HG03469 (cell line): ENCODE data around the gene APBA3.

Experiments
- ATAC-seq: cut with Tn5 transposase; IDR thresholded peaks from one replicate; pipeline ENCODE4 v1.9.1; 2021; ENCODE audit warnings: mild to moderate bottlenecking, moderate library complexity, moderate number of reproducible peaks; ENCODE audit not compliant: unreplicated experiment

APBA3 gene, protein sequence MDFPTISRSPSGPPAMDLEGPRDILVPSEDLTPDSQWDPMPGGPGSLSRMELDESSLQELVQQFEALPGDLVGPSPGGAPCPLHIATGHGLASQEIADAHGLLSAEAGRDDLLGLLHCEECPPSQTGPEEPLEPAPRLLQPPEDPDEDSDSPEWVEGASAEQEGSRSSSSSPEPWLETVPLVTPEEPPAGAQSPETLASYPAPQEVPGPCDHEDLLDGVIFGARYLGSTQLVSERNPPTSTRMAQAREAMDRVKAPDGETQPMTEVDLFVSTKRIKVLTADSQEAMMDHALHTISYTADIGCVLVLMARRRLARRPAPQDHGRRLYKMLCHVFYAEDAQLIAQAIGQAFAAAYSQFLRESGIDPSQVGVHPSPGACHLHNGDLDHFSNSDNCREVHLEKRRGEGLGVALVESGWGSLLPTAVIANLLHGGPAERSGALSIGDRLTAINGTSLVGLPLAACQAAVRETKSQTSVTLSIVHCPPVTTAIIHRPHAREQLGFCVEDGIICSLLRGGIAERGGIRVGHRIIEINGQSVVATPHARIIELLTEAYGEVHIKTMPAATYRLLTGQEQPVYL

DNA sequence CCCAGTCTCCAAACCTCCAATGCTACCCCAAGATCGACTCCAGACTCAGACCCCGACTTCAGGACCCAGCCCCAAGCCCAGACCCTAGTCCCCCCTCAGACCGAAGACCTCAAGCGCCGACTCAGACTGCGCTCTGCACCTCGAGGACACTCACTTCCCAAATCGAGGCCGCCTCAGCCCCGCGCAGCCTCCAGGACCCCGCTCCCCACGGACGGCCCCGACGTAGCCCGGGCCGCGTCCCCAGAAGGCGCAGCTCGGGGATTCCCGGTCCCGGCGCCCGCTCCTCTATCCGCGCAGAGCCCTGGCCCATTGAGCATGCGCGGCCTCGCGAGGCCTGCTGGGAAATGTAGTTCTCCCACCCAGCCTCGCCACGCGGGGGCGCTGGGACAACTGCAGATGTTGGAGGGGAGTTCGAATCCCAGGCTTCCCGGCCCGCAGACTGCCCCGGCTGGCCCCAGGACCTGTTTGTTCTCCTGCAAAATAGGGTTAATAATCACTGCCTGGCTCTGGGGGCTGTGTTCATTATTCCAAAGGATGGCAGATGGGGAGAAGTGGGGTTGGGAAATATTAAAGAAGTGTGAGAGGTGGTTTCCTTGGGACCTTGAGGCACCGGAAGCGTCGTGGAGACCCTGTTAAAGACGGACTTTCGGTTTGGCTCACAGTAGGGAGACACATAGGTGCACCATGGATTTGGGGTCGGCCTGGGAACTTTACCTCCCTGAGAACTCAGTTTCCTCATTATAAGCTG is at the start of gene APBA3:
Gene APBA3, minus strand, starts transcription at position 311 of the 748 bp plus-strand sequence. CDS start 1,428 bp downstream, outside the sequence.
- ATAC-seq = no peak

DNA sequence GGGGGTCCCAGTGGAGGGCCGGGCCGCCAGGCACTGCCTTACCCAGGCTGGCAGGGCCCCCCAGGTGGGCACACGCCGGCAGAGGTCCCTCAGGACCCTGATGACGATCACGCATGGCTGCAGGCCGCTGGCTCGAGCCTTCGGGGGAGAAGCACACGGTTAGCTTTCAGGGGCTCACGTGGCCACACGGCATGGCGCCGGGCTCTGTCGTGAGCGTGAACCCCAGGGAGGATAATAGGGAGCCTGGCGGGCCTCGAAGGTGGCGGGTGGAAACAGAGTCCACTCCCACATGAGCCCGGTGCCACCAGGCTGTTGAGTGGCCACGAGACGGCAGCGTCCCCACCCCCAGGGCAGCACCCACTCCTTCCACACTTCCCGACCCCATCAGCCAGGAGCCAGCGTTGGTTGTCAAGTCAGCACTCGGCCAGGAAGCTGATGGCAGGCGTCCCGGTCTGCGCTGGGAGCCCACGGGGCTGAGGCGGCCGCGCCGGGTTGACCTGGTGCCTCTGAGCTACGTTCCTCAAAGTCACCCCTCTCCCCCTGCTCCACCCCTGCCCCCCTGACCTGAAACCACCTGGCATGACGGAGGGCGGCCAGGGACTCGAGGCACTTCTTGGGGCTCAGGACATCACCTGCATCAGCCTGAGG is 49.3 kb upstream of the APBA3 start:
- ATAC-seq = no peak

DNA sequence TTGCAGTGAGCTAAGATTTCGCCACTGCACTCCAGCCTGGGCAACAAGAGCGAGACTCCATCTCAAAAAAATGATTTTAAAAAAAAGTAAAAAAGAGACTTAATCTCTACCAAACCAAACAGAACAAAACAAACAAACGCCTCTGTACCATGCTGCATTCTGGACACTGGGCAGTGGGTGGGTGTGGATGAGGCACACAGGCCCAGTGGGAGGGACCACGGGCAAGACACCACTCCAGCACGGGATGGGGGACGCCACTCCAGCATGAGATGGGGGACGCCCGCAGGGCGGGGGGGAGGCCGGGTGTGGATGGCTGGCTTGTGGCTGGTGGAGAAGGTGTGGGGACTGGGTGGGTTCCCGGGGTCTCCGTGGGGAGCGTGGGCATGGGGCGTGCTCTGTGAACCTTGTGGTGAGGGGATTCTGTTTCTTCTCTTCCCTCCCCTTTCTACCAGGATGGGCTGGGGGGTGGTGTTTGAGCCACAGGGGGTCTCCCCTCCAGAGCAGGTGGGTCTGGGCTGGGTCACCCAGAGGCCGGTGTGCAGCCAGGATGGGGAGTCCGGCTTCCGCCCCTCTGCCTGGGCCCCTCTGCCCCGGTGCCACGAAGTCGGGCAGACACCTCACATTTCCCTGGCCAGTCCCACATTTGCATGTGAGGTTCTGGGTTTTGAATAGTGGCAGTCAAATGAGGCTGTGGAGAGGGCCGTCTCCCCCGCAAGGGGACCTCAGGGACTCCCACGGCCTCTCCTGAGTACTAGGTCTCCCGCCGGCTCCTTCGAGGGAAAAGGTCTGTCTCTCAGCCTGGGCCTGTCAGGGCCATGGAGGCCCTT is 48.6 kb upstream of the APBA3 start:
- ATAC-seq = no peak

DNA sequence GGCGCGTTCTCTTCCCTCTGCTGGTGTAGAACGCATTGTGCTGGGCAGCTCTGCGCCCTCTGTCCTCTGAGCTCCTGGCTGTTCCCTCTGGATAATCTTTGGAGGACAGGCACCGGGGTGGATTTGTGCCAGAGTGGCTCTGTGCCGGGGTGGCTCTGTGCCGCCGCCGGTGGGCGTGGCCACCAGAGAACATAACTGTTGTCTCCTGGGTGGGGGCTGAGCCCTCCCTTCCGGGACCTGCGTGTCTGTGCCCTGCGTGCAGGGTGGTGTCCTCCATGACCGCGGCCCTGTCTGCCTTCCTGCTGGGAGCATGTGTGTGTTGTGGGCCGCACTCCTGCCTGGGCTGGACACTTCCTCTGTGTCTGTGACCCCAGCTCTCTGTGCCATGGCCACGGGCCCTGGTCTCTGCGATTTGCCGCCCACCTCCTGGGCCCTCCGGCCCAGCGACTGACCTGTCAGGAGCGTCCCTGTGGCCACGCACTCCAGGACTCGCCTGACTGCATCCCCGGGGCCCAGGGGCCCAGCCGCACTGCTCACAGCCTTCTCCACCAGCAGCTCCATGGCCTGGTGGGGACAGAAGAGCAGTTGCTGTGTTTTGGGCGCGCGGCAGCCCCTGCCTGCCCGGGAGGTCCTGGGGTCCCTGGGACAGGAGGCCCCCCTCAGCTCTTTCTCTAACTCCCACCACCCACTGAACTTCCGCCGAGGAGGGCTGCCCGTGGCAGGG is 47.1 kb upstream of the APBA3 start:
- no peak for ATAC-seq

DNA sequence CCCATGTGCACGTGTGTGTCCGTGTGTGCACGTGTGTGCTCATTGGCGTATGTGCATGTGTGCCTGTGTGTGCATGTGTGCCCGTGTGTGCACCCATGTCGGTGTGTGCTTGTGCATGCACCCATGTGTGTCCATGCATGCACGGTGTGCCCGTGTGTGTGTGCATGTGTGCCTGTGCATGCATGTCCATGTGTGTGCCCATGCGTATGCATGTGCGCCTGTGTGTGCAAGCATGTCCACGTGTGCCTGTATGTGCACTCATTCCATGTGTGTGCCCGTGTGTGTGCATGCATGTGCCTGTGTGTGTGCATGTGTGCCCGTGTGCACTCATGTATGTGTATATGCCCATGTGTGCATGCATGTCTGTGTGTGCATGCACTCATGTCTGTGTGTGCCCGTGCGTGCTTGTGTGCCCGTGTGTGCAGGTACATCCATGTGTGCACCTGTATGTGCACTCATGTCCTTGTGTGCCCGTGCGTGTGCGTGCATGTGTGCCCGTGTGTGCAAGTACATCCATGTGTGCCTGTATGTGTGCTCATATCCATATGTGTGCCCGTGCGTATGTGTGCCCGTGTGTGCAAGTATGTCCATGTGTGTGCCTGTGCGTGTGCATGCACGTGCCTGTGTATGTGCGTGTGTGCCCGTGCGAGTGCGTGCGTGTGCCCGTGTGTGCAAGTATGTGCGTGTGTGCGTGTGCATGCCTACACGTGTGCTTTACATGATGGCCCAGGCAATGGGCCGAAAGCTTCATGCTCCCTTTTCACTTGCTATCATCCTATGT is 46.3 kb upstream of the APBA3 start:
- no peak for ATAC-seq

DNA sequence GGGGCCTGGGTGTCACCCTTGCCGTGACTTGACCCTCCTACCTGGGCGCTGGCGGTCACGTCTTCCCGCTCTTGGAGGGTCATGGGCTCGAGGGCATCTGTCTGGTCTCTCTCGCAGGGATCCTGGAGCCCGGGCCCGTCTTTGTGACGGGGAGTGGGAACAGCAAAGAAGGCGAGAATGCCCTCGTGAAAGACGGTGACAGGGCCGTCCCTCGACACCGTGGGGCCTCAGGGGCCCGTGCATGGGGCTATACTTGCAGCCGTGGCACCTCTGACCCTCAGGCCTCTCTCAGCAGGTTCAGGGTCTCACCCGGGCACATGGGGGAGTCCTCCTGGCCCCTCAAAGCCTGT is 45.6 kb upstream of the APBA3 start:
- ATAC-seq = no peak

DNA sequence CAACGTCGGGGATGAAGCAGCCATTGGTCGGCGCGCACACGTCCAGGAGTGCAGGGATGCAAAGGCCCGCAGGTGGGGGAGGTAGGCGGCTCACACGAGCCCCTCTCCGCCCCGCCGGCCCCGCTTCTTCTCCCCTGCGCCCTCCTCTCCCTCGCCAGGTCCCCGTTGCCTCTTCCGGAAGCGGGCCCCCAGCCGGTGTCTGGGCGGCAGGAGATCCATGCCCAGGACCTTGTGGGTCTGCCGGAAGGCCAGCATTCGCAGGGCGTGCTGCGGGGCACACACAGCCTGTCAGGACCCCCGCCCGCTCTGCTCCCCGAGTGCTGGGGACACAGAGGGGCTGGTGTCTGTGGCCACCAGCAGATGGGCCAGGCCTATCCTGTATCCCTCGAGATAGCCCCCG is 44.4 kb upstream of the APBA3 start:
- ATAC-seq = no peak

DNA sequence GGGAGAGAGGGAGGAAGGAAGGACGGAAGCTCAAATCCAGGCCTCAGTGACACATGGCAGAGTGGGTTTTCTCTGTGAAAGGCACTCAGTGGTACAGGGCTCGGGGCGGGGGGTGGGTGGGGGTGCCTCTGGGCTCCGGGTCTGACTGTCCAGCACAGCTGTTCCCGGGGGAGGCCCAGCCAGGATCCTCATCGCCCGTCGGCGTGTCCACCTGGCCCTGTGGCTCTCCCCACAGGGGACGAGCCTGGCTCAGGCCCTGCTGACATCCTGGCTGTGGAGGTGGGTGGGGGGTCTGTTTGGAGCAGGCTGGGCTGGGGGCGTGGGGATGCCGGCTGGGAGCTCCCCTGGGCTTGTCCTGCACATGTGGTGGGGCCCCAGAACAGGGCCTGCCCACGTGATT is 42.9 kb upstream of the APBA3 start:
- no peak for ATAC-seq

DNA sequence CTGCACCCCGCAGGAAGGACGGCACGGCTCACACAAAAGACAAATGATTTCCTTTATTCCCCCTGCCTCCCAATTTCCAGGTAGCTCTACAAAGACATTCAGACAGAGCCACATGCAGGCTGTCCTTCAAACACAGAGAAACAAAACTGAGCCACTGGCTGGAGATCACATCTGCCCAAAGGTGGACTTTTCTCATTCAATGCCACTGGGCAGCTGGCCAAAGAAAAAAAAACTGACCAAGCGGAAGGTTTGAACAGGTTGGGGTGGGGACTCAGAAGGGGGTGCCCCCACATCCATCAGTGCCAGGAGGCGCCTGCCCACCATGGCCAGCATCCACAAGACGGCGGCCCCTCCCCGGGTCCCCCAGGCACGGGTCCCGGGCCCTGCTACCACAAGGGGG is 42.5 kb upstream of the APBA3 start:
- no peak for ATAC-seq

DNA sequence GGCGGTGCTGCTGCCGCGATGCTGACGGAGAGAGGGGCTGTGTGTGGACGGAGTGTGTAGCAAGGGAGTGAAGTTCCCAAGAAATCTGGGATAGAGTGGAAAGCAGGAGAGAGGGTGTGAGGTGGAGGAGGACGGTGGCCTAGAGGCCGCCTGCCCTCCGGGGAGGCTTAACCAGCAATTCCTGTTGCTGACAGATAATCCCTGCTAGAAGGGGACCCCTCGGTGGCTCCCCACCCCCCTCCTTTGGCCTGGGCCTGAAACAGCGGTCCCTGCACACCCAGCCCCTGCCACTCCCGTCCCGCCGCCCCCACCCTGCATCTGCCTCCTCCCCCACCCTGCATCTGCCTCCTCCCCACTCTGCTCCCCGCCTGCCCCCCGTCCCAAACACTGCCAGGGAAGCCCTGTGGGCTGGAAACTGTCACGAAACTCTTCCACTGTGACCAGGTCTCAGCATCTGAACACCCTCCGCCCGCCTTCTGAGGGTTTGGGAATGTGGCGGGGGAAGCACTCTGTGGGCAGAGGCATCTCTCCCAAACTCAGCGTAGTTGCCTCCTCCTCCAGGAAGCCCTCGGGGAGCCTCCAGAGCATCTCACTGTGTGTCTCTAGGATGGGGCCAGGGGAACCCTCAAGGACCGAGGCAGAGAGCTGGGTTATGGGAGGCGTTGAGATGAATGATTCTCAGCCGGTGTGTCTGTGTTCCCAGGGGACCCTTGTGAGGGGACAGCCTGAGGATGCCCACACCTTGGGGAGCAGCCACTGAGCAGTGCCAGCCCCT is 41.8 kb upstream of the APBA3 start:
- ATAC-seq = no peak

DNA sequence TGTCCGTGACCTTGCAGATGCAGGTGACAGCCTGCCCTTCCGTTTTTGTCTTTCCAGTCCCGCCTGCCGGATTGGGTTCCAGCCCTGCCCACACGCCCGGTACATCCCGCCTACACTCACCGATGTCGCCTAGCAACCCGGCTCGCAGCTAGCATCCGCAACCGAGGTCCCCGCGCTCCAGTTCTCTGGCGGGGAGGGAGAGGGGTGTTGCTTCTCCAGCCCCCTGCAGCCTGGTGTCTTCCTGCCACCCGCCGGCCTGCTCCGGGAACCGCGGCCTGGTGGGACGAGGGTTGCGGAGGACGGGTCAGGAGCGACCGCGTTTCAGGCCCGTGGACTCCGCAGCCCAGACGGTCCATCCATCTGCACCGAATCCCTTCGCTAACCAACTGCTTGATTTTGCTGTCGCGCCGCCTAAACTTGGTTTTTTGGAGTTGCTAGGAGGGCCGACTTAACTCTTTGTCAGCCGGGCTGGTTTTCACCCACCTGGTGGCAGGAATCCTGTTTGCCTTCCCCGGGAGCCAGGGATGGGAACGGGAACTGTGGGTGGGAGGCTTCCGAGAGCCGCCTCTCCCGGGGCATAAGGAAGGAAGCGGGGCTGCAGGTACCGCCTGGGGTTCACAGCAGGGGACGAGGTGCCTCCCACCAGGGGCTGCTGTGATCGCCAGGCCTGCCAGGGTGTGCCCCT is 40.1 kb upstream of the APBA3 start:
- no peak for ATAC-seq

DNA sequence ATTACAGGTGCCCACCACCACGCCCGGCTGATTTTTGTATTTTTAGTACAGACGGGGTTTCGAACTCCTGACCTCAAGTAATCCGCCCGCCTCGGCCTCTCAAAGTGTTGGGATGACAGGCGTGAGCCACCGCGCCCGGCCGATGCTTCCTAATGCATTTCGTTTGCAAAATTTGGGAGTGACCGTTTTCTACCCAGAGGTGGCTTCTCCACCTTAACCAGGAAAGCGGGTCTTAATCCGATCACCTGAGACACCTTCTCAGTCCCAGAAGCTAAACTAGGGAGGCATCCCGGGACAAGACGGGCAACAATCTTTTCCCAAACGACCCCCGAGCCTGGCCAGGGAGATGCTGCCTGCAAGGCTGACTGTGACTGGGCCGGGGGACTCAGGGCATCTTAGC is 39.5 kb upstream of the APBA3 start:
- no peak for ATAC-seq

DNA sequence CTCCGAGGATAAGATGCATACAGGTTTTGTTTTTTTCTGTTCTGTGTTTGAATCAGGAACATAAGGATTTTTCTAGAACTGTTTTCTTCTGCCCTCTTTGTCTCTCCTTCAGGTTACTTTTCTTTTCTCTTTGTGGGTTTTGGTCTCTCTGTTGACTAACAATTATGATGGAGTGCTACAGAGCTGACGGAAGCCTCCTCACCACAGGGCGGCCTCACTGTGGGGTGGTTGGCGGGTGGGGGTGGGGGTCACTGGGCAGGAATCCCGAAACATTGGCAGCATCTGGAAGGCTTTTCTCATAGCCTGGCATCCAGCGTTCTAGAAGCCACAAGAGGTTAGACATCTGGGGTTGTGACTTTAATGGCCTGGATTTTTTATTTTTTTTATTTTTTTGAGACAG is 36.6 kb upstream of the APBA3 start:
- no peak for ATAC-seq

DNA sequence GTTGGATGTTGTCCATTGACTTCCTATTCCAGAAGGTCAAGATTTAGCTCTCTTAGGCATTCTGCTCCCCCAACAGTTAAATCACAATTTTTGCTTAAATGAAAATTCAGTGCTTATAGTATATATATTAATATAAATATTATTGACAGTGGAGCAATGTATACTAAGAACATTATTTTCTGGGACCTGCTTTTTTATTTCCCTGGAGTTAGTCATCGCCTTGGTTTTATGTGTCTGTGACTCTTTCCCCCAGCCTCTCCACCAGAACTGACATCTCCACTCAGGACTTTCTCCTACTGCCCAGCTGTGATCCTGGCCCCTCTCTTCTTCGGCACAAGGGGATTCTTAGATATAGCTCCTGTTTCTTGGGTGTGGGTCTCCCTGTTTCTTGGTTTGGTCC is 34.9 kb upstream of the APBA3 start:
- ATAC-seq = no peak

DNA sequence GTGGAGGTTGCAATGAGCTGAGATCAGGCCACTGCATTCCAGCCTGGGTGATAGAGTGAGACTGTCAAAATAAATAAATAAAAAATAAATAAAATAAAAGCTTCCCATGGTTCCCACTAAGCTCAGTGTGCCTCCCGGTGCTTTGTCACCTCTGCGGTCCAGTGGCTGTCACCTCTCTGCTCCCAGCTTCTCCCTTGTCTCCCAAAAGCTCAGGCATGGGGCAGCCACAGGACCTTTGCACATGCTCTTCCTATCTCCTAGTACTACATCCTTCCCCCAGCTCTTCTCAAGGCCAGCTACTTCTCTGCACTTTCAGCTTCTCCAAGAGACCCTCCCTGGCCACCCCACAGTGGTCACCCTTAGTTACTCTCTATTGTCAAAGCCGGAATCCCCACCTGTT is 32.3 kb upstream of the APBA3 start:
- no peak for ATAC-seq

DNA sequence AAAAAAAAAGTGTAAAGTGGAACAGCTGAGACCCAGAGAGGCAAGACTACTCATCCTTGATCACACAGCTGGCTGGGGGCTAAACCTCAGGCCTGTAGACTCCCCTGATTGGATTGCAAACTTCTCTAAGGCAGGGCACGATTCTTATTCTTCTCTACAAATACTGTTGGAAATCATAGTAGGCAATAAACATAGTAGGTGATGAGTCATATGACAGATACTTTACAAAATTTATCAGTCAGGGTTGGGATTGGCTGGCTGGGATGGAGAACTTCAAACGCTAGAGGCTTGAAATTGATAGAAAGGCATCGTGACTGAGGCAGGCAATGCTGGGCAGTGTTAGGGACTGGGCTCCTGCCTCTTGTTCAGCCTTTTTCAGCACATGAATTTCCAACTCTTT is 30.6 kb upstream of the APBA3 start:
- no peak for ATAC-seq

DNA sequence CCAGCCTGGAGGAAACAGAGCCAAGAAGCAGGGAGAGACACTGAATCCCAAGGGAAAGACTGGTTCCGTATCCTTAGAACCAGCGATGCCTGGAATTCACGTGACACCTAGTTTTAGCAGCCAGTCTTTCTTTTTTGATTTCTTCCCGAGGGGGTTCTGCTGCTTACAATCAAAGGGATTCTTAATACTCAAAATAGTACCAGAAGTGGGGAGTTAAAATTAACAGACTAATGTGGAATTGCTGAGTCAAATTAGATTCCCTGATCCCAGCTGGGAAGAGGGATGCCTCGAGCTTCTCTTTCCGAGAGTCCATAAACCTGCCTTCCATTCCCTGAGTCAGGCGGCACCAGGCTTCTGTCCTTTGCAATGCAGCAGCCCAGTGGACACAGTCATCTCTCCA is 29.4 kb upstream of the APBA3 start:
- no peak for ATAC-seq

DNA sequence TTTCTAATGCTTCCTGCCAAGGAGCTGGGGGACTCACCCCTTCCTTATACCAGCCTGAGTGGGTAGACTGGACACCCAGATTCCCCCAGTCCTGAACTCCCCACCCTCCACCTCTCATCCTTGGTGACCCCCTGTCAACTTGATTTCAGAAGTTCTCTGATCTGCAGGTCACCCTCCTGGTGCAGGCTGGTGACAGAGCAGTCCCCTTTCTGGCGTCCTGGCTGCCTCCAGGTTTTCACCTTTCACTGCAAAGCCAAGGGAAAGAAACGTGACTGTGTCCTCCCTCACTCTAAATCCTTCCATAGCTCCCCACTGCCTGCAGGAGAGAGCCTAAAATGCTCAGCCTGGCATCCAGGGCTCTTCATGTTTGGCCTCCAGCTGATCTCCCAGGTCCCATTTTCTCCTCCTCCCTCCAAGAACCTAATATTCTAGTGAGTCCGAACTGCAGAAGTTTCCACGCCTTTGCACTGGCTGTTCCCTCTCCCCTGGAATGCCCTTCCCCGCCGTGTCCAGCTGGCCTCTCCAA is 28.8 kb upstream of the APBA3 start:
- no peak for ATAC-seq
